Measurements from ENCODE around the gene PPFIA1.

The PPFIA1 gene

GRCh38 chr11:70305501-70305900 is 35.0 kb downstream of the PPFIA1 start:
- Histone ChIP-seq H3K4me3 (ENCODE audit: low read length) (no peak overlapping the region), H2AK5ac (ENCODE audit: low read length) (no peak overlapping the region), H3K79me2 (ENCODE audit: control insufficient read depth, insufficient read depth, low read length) (peaks cover 23% of the 10 kb centered on the region), H3K18ac (ENCODE audit: low read length) (no peak overlapping the region), H2BK15ac (replicated peaks; ENCODE audit: low read depth) (no peak overlapping the region), H3K4ac (ENCODE audit: low read depth, low read length) (no peak overlapping the region), H4K8ac (ENCODE audit: low read depth, low read length) (no peak overlapping the region), H3K56ac (ENCODE audit: low read length) (no peak overlapping the region), H3K27me3 (ENCODE audit: insufficient read depth, low read length, poor library complexity) (no peaks in the 10 kb centered on the region), H4K5ac (ENCODE audit: low read length) (no peak overlapping the region), H3K9ac (ENCODE audit: low read length) (no peak overlapping the region), H2BK120ac (ENCODE audit: low read depth, low read length) (no peak overlapping the region), H2BK5ac (ENCODE audit: low read length) (no peak overlapping the region), H3K79me1 (ENCODE audit: low read length) (peaks cover 27% of the 10 kb centered on the region), H3K27ac (ENCODE audit: low read depth, low read length) (no peak overlapping the region), H3K23ac (ENCODE audit: low read length) (no peak overlapping the region), H3K4me2 (ENCODE audit: low read length) (no peak overlapping the region), H3K36me3 (ENCODE audit: control insufficient read depth, insufficient read depth, low read length) (no peaks in the 10 kb centered on the region), H3K4me1 (ENCODE audit: control insufficient read depth, low read depth, low read length) (no peaks in the 10 kb centered on the region)
- no peak for DNase-seq
- whole genome bisulfite sequencing (ENCODE audit: extremely low coverage, insufficient coverage, low lambda C conversion rate): no CpG with 5 or more reads among the region's 3 CpGs

GRCh38 chr11:70306586-70307033 is 36.1 kb downstream of the PPFIA1 start:
- Histone ChIP-seq H3K36me3 (ENCODE audit: control insufficient read depth, insufficient read depth, low read length) (peaks cover 2% of the 10 kb centered on the region), H4K8ac (ENCODE audit: low read depth, low read length) (no peak overlapping the region), H3K79me1 (ENCODE audit: low read length) (peaks cover 30% of the 10 kb centered on the region), H3K23ac (ENCODE audit: low read length) (no peak overlapping the region), H3K4ac (ENCODE audit: low read depth, low read length) (no peak overlapping the region), H3K4me2 (ENCODE audit: low read length) (no peak overlapping the region), H3K4me3 (ENCODE audit: low read length) (no peak overlapping the region), H3K56ac (ENCODE audit: low read length) (no peak overlapping the region), H3K79me2 (ENCODE audit: control insufficient read depth, insufficient read depth, low read length) (peaks cover 25% of the 10 kb centered on the region), H3K27me3 (ENCODE audit: insufficient read depth, low read length, poor library complexity) (no peaks in the 10 kb centered on the region), H3K18ac (ENCODE audit: low read length) (no peak overlapping the region), H4K5ac (ENCODE audit: low read length) (no peak overlapping the region), H2AK5ac (ENCODE audit: low read length) (no peak overlapping the region), H2BK15ac (replicated peaks; ENCODE audit: low read depth) (no peak overlapping the region), H2BK120ac (ENCODE audit: low read depth, low read length) (no peak overlapping the region), H2BK5ac (ENCODE audit: low read length) (no peak overlapping the region), H3K4me1 (ENCODE audit: control insufficient read depth, low read depth, low read length) (peaks cover 2% of the 10 kb centered on the region), H3K9ac (ENCODE audit: low read length) (no peak overlapping the region), H3K27ac (ENCODE audit: low read depth, low read length) (no peak overlapping the region)
- no peak for DNase-seq
- WGBS (ENCODE audit: extremely low coverage, insufficient coverage, low lambda C conversion rate): no CpG with 5 or more reads among the region's 4 CpGs

GRCh38 chr11:70307176-70307575 is 36.7 kb downstream of the PPFIA1 start:
- WGBS (ENCODE audit: extremely low coverage, insufficient coverage, low lambda C conversion rate): no CpG with 5 or more reads among the region's 3 CpGs
- Histone ChIP-seq H3K56ac (ENCODE audit: low read length) (no peak overlapping the region), H4K5ac (ENCODE audit: low read length) (no peak overlapping the region), H3K9ac (ENCODE audit: low read length) (no peak overlapping the region), H3K23ac (ENCODE audit: low read length) (no peak overlapping the region), H3K4me2 (ENCODE audit: low read length) (no peak overlapping the region), H2BK5ac (ENCODE audit: low read length) (no peak overlapping the region), H3K79me2 (ENCODE audit: control insufficient read depth, insufficient read depth, low read length) (peaks cover 25% of the 10 kb centered on the region), H2AK5ac (ENCODE audit: low read length) (no peak overlapping the region), H3K79me1 (ENCODE audit: low read length) (peaks cover 28% of the 10 kb centered on the region), H3K27ac (ENCODE audit: low read depth, low read length) (no peak overlapping the region), H3K4ac (ENCODE audit: low read depth, low read length) (no peak overlapping the region), H2BK120ac (ENCODE audit: low read depth, low read length) (no peak overlapping the region), H3K4me3 (ENCODE audit: low read length) (no peak overlapping the region), H3K27me3 (ENCODE audit: insufficient read depth, low read length, poor library complexity) (no peaks in the 10 kb centered on the region), H4K8ac (ENCODE audit: low read depth, low read length) (no peak overlapping the region), H2BK15ac (replicated peaks; ENCODE audit: low read depth) (no peak overlapping the region), H3K4me1 (ENCODE audit: control insufficient read depth, low read depth, low read length) (peaks cover 2% of the 10 kb centered on the region), H3K36me3 (ENCODE audit: control insufficient read depth, insufficient read depth, low read length) (peaks cover 2% of the 10 kb centered on the region), H3K18ac (ENCODE audit: low read length) (no peak overlapping the region)
- DNase-seq: no peak

- no peak overlapping the region for H3K4me2 ChIP-seq (ENCODE audit: low read length)
- no peak overlapping the region for H3K9ac ChIP-seq (ENCODE audit: low read length)
- no peak overlapping the region for H3K27ac ChIP-seq (ENCODE audit: low read depth, low read length)
- no peak overlapping the region for H4K8ac ChIP-seq (ENCODE audit: low read depth, low read length)
- no peak overlapping the region for H2BK120ac ChIP-seq (ENCODE audit: low read depth, low read length)
- peaks cover 15% of the 10 kb centered on the region for H3K4me1 ChIP-seq (ENCODE audit: control insufficient read depth, low read depth, low read length)
- H3K4ac ChIP-seq (ENCODE audit: low read depth, low read length): no peak overlapping the region
- no peak overlapping the region for H3K23ac ChIP-seq (ENCODE audit: low read length)
- peaks cover 2% of the 10 kb centered on the region for H3K36me3 ChIP-seq (ENCODE audit: control insufficient read depth, insufficient read depth, low read length)
- no peak overlapping the region for H4K5ac ChIP-seq (ENCODE audit: low read length)
- H3K18ac ChIP-seq (ENCODE audit: low read length): no peak overlapping the region
- H2AK5ac ChIP-seq (ENCODE audit: low read length): no peak overlapping the region
- H2BK5ac ChIP-seq (ENCODE audit: low read length): no peak overlapping the region
- H3K4me3 ChIP-seq (ENCODE audit: low read length): no peak overlapping the region
- no peaks in the 10 kb centered on the region for H3K27me3 ChIP-seq (ENCODE audit: insufficient read depth, low read length, poor library complexity)
- no CpG with 5 or more reads among the region's 4 CpGs for WGBS (ENCODE audit: extremely low coverage, insufficient coverage, low lambda C conversion rate)
- peaks cover 22% of the 10 kb centered on the region for H3K79me1 ChIP-seq (ENCODE audit: low read length)
- peaks cover 29% of the 10 kb centered on the region for H3K79me2 ChIP-seq (ENCODE audit: control insufficient read depth, insufficient read depth, low read length)
- H3K56ac ChIP-seq (ENCODE audit: low read length): peak overlapping the region; percentile 60
- H2BK15ac ChIP-seq (replicated peaks; ENCODE audit: low read depth): no peak overlapping the region
- DNase-seq: no peak
Observed at GRCh38 chr11:70311616-70312015, 41.1 kb downstream of the PPFIA1 start.

- peak; percentile 78 for DNase-seq
- H2BK15ac ChIP-seq (replicated peaks; ENCODE audit: low read depth): no peak overlapping the region
- peaks cover 15% of the 10 kb centered on the region for H3K4me1 ChIP-seq (ENCODE audit: control insufficient read depth, low read depth, low read length)
- no peak overlapping the region for H3K23ac ChIP-seq (ENCODE audit: low read length)
- no peak overlapping the region for H4K8ac ChIP-seq (ENCODE audit: low read depth, low read length)
- H3K9ac ChIP-seq (ENCODE audit: low read length): no peak overlapping the region
- peaks cover 2% of the 10 kb centered on the region for H3K36me3 ChIP-seq (ENCODE audit: control insufficient read depth, insufficient read depth, low read length)
- no peak overlapping the region for H3K4me3 ChIP-seq (ENCODE audit: low read length)
- peaks cover 22% of the 10 kb centered on the region for H3K79me1 ChIP-seq (ENCODE audit: low read length)
- peaks cover 31% of the 10 kb centered on the region for H3K79me2 ChIP-seq (ENCODE audit: control insufficient read depth, insufficient read depth, low read length)
- H4K5ac ChIP-seq (ENCODE audit: low read length): no peak overlapping the region
- H3K56ac ChIP-seq (ENCODE audit: low read length): peak overlapping the region; percentile 62
- H3K4me2 ChIP-seq (ENCODE audit: low read length): no peak overlapping the region
- H3K27ac ChIP-seq (ENCODE audit: low read depth, low read length): peak overlapping the region; percentile 4
- no peak overlapping the region for H2BK120ac ChIP-seq (ENCODE audit: low read depth, low read length)
- no peaks in the 10 kb centered on the region for H3K27me3 ChIP-seq (ENCODE audit: insufficient read depth, low read length, poor library complexity)
- H3K4ac ChIP-seq (ENCODE audit: low read depth, low read length): no peak overlapping the region
- no CpG with 5 or more reads among the region's 20 CpGs for WGBS (ENCODE audit: extremely low coverage, insufficient coverage, low lambda C conversion rate)
- no peak overlapping the region for H2AK5ac ChIP-seq (ENCODE audit: low read length)
- H3K18ac ChIP-seq (ENCODE audit: low read length): no peak overlapping the region
- peak overlapping the region; percentile 45 for H2BK5ac ChIP-seq (ENCODE audit: low read length)
Observed at GRCh38 chr11:70312401-70313357, 42.2 kb downstream of the PPFIA1 start.
